GM10266 (cell line): ENCODE measurements around the gene ZDHHC3.

ENCODE experiments used
- DNase-seq: peaks from one replicate; pipeline ENCODE4 v3.0.0; 2012; ENCODE audit errors: extremely low spot score
- TF ChIP-seq, protein P1 (sequence below): IDR thresholded peaks from 2 replicates; pipeline ENCODE4 v1.5.1; 2012; ENCODE audit warnings: mild to moderate bottlenecking, low read depth; ENCODE audit not compliant: control insufficient read depth, insufficient read depth; ENCODE audit errors: missing control alignments

ZDHHC3 gene

DNA sequence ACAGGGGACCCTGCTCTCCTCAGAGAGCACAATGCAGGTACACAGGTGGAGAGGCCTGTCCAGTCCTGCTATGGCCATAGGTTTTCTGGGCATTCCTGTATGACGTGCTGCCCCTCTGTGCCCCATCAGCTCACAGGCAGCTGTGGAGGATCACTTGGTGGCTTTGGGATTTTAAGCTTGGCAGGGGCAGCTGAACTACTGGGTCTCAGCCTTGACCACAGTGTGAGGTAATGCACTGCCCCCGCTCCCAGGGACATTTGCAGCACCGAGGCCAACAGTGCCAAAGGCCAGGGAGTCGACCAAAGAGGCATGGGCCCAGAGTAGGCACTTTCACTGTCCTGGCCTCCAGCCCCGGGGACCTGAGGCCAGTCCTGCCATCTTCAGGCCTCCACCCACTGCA, 46.2 kb downstream of the ZDHHC3 start:
- TF ChIP-seq, protein P1, sequence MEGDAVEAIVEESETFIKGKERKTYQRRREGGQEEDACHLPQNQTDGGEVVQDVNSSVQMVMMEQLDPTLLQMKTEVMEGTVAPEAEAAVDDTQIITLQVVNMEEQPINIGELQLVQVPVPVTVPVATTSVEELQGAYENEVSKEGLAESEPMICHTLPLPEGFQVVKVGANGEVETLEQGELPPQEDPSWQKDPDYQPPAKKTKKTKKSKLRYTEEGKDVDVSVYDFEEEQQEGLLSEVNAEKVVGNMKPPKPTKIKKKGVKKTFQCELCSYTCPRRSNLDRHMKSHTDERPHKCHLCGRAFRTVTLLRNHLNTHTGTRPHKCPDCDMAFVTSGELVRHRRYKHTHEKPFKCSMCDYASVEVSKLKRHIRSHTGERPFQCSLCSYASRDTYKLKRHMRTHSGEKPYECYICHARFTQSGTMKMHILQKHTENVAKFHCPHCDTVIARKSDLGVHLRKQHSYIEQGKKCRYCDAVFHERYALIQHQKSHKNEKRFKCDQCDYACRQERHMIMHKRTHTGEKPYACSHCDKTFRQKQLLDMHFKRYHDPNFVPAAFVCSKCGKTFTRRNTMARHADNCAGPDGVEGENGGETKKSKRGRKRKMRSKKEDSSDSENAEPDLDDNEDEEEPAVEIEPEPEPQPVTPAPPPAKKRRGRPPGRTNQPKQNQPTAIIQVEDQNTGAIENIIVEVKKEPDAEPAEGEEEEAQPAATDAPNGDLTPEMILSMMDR = no peak
- no peak for DNase-seq

DNA sequence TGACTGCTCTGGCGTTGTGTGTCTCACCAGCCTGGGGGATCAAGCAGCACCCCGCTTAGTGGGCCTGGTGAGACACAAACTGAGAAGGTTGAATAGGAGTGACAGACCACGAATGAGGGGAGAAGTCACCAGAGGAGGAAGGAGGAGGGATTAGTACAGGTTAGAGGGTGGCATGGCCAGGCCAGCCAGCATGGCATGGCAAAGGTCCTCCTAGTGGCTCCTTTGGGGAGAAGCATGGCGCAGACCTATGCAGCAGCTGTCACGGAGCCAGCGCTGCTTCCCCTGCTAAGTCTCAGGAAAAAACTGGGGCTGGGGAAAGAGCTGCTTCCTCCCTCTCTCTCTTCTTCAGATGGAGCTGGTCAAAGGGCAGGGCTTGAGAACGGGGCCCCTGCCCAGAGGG, 48.6 kb downstream of the ZDHHC3 start:
- TF ChIP-seq, protein P1 = no peak
- no peak for DNase-seq

DNA sequence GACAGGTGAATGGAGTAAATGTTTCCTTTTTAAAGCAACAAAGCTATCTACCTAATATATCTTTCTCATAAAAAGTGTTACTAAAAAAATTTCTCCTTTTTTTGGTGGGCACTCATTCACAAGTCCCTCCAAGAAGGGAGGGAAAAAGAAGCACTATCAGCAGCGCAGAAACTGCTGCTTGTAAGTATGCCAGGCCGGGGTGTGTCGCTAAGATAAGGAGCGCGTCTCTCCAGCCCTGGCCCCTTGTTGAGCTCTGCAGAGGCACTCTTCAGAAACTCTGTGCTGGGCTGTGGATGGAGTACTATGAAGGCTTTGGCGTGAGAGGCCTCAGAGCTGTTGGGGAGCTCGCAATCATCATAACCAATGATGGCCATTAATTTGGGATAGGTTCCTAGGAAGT, 49.1 kb downstream of the ZDHHC3 start:
- TF ChIP-seq, protein P1 = no peak

DNA sequence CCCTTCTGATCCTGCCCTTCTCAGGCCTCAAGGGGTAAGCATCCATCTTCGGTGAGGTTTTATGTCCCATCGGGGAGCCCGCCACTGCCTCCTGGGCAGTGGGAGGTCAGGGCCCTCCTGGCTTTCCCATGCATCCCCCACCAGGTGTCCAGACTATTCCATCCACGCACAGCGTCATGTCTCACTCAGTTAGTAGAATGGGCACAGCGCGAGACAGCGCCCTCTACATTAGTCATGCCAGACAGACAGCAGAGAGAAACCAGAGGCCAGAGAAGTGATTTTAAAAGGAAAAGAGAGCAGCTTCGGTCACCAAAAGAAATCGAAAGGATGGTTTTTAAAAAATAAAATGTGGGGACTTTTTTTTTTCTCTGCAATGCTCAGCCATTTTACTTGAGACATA, 49.8 kb downstream of the ZDHHC3 start:
- DNase-seq = no peak
- TF ChIP-seq, protein P1 = no peak

More for the DNA sequence above, 49.1 kb downstream of the ZDHHC3 start:
- no peak for DNase-seq

DNA sequence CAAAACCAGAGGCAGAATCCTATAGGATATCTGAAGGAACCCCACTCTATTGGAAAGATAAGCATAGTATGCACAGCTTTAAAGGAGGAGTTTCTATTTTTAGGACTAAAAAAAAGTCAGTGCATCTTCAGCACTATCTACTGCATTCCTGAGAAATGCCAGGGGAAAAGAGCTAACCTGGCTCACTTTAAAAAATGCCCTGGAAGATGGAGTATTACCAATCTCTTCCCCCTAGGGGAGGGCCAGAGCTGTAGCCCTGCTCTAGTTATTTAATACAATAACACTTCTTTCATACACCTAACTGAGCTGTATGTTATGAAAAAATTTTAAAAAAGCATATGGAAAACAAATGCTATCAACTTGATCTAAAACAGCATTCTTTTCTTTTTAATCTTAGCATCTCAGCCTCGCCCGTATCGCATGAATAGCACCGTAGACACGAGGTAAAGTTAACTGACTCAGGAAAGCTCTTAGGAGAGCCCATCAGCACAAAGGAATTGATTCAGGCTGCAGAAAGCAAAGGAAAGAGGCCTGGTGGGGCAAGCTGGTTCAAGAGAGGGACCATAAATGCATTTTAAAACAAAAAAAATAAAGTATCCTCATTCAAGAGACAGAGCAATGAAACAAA, 51.4 kb downstream of the ZDHHC3 start:
- no peak for DNase-seq
- TF ChIP-seq, protein P1 = no peak

DNA sequence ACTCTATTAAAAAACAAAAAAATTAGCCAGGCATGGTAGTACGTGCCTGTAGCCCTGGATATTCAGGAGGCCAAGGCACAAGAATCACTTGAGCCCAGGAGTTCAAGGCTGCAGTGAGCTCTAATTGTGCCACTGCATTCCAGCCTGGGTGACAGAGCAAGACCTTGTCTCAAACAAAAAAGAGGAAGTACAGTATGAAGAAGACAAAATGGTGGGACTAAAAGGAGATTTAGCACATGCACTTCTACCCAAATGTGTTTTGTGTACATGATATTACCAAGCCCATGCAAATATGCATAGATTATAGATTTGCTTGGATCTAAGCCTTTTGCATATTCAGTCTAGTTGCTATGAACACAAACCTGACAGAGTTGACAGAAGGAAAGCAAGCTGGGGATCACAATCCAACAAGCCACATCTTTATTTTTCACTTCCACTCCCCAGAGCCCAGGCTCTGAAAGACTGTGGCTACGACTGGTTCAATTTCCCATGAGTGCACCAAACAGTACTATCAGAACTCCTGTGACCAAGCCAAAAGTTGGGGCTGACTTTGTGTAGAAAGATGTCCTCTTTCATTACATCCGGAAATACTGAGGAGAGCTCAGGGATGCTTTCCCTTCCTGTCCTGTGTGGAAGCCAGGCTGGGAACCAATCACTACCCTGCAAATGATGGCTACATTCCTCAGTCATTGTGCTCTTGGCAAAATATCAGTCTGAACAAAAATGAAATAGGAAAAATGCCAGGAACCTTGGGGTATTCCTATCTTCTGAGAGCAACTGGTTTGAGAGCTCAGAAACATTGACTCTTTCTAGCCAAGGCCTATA, 52.1 kb downstream of the ZDHHC3 start:
- no peak for DNase-seq

More for the DNA sequence above, 52.1 kb downstream of the ZDHHC3 start:
- TF ChIP-seq, protein P1 = no peak
